A204.1 (cell line): Measurements from ENCODE around the gene AP2B1.
"Not testable (repeated sequence)": the region's sequence is repeated elsewhere in the genome, so short reads cannot be mapped to it uniquely, and the experiment has no call there.

Experiments
- FAIRE-seq: peaks from 2 replicates; lab custom pipeline; 2012; peaks lifted over from hg19 to GRCh38; lab: Jason Lieb, UNC

The AP2B1 gene

GRCh38 chr17:35748979-35749378 is 161.9 kb downstream of the AP2B1 start:
- no peak for FAIRE-seq

GRCh38 chr17:35749560-35750412 is 162.7 kb downstream of the AP2B1 start:
- FAIRE-seq, result no peak

- no peak for FAIRE-seq
Measured at GRCh38 chr17:35750526-35751395, 163.6 kb downstream of the AP2B1 start.

DNA sequence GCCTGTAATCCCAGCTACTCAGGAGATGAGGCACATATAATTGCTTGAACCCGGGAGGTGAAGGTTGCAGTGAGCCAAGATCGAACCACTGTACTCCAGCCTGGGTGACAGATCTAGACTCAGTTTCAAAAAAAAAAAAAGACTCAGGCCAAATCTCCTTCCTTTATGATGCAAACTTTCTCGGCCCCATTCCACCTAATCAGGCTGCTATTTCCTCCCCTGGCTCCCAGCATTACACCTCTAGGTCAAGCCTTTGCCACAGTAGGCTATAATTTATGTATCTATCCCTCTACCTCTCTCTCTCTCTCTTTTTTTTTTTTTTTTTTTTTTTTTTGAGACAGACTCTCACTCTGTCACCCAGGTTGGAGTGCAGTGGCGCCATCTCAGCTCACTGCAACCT is 164.4 kb downstream of the AP2B1 start:
- FAIRE-seq, result not testable (repeated sequence)

DNA sequence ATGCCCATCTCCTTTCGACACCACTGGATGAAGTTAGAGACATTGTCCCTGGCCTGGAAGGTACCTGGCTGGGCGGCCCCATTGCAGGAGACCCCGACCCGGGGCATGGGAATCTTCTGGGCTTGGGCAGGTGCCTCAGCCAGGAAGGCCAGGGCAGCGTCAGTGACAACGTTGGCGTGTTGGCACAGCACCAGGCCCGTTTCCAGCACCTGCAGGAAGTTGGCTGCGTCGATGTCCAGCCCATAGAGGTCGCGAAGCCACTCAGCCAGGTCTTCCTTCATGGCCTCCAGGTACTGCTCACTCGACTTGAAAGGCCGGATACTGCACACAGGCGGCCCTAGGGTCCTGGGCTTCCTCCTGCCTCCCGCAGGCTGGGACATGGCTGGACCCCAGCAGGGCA is 165.3 kb downstream of the AP2B1 start:
- FAIRE-seq, result no peak

DNA sequence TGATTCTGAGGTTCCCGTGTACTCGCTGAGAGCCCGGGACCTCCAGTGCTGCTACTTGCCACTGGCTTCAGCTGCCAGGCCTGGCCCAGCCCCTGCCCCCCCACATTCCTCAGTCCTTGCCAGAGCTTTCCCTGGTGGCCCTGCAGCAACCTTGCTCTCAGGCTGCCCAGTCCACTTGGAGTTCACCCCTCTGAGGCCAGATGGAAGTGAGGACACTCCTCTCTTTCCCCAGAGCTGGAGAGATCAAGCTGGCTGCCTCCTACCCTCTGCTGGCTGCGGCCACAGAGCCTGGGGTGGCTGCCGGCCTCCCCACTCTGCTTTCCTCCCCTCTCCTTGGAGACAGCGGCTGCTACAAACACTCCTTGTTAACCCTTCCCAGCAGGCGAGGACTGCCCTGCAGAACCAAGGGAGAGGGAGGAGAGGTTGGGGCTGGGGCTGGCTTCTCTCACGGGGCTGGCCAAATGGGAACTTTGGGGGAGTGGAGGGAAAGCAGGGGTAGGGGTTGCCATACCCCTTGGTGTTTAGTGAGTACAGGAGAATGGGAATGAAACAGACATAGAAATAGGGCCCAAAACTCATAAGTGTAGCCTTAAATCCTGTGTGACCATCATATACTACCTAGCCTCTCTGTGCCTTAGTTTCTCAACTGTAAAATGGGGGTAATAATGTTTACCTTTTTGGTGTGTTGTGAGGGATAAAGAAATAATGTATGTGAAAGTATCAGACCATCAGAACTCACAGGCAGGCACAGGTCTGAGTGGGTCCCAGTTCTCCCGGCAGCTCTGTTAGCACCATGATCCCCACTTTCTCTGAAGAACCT is 166.0 kb downstream of the AP2B1 start, which contains the start of gene GAS2L2:
Gene GAS2L2, minus strand, starts transcription at position 295 of the 820 bp plus-strand sequence. CDS start 389 bp downstream, outside the sequence.
- no peak for FAIRE-seq

DNA sequence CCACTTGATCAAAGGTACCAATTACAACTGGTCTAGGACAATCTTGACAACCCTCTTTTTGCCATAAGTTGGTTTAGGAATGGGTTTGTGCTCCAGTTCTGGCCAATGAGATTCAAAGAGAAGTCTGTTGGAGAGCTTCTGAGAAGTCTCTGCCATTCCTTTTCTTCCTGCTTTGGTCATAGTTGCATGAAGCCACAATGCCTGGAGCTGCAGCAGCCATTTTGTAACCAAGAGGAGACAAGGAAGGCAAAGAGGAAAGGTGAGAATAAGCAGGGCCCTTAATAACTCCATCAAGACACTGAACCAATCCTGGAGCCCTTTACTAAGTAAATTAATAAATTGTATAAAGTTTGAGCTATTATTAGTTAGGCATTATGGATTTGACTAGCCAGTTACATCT is 170.1 kb downstream of the AP2B1 start:
- no peak for FAIRE-seq

- FAIRE-seq, result no peak
Measured at GRCh38 chr17:35760587-35760986, 173.5 kb downstream of the AP2B1 start, which contains the start of gene C17orf50. C17orf50 (plus strand) TSS chr17:35760887; CDS start chr17:35760942, 55 bp downstream.

DNA sequence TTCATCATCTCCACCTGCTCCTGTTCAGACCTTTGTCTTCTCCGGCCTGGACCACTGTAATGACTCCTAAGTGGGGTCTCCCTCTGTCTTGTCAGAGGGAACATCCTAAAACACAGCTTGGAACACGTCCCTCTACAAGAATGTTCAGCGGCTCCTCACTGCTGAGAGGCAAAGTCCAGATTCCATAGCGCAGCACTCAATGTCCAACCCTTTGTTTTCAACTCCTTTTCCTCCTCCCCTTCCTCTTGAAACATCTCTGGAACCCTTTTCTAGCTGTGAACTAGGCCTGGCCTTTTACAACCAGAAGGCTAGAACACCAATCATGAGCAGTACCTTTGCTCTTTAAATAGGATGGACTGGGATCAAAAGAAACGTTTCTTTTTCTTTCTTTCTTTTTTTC is 174.5 kb downstream of the AP2B1 start:
- no peak for FAIRE-seq

GRCh38 chr17:35763767-35764122 is 176.6 kb downstream of the AP2B1 start:
- FAIRE-seq, result no peak

- no peak for FAIRE-seq
Measured at GRCh38 chr17:35764123-35764991, 177.2 kb downstream of the AP2B1 start.

DNA sequence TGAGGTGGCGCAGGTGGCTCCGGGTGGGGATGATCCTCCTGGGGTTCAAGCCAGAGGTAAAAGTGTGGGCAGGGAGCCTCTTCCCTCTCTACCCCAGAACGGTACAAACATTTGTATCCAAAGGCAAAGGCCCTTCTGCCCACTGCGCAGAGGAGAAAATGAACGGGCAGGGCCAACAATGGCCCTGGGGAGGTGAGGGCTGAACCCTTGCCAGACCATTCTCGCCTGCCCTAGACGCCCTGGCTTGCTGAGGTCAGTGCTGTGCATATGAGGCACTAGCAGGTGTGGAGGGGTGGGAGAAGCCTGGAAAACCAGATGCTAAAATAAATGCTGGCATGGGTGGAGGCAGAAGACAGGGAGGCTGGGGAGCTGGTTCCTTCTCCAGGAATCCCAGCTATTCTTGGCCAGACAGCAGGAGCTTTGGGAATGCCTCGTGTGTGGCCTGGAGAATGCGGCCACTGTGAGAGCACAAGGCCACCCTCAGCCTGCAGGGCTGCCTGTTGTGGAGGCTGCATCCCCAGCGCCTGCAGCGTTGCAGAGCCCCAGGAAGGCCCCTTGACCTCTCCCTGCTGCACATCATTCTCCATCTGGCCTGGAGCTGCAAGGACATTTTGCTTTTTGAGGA is 178.1 kb downstream of the AP2B1 start:
- FAIRE-seq, result no peak

GRCh38 chr17:35765756-35766488 is 178.8 kb downstream of the AP2B1 start:
- FAIRE-seq, result no peak

DNA sequence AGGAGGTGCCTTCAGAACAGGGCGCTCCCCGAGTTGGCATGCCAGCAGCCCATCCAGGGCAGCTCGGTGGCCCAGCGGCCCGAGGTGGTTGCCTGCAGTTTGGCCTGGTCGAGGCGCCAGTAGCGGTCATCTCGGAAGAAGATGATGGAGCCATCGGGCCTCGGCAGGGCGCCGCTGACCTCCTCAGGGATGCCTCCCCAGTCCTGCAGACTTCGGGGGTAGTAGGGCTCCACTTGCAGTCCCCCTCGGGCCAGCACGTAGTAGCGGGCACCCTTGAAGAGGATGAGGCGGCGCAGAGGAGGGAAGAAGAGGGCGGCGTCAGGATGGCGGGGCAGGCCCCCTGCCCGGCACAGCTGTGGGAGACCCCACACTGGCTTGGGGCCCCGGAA is 179.4 kb downstream of the AP2B1 start:
- no peak for FAIRE-seq

DNA sequence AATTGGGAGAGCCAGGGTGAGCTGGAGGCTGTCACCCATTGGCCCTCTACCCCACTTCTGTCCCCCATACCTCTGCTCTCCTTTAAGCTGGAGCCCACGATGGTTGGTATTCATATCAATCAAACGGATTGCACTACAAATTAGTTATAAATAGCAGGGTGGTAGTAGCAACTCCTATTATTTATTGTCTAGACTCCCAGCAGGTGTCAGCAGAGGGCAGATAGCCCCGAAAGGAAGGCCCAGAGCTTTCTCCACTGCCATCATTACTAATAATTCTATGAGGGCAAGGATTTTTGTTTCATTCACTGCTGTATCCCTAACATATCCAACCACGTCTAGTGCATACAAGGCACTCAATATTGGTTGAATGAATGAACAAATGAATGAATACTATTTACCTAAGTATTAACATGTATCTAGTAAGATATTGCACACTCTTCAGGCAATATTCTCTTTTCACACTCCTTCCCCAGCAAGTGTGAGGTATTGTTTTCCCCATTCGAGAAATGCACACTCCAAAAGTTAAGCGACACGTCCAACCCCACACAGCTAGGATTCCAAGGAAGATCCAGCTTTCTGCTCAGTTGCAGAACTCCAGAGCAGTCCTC is 179.9 kb downstream of the AP2B1 start:
- no peak for FAIRE-seq

DNA sequence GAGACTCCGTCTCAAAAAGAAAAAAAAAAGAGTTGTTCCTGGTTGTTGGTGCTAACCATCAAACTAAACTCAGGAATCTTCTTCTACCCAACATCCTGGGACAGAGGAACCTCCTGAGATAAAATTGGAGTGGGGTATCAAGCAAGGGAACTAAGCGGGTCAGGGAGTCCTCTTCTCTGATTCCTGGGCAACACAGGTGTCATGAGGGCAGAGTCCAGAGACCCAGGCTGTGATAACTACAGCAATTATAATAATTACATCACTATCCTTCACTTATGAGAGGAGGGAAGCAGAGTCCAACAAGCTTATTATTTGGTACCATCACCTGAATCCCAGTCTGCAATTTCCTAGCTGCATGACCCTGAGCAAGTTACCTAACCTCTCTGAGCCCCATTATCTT is 181.7 kb downstream of the AP2B1 start:
- FAIRE-seq, result no peak

- no peak for FAIRE-seq
Measured at GRCh38 chr17:35769895-35770486, 182.9 kb downstream of the AP2B1 start.

DNA sequence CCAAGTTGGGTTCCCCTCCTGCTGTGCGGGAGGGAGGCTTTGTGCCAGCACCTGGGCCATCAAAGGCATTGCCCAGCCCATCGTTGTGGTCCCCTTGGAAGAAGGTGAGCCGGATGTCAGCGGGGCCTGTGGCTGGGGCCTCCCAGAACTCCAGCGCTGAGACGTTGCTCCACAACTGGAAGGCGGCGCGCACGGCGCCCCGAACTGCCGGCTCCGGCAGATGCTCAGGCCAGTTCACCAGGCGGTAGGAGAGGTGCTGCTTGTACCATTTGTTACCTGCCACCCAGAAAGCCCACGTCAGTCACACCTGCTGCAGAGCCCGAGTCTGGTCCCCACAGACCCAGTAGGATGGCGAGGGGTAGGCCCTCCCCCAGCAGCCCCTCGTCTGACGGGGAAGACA is 186.0 kb downstream of the AP2B1 start:
- no peak for FAIRE-seq
